HTR-8/SVneo (cell line): ENCODE data around the gene ARHGDIG.
"Not testable (repeated sequence)": the region's sequence is repeated elsewhere in the genome, so short reads cannot be mapped to it uniquely, and the experiment has no call there.

Experiments used
- DNase-seq: peaks from one replicate; pipeline ENCODE4 v3.0.0; 2011; ENCODE audit warnings: low spot score, mixed read lengths; ENCODE audit not compliant: insufficient read length
- FAIRE-seq: peaks from 2 replicates; lab custom pipeline; 2011; peaks lifted over from hg19 to GRCh38; lab: Jason Lieb, UNC

ARHGDIG gene

DNA sequence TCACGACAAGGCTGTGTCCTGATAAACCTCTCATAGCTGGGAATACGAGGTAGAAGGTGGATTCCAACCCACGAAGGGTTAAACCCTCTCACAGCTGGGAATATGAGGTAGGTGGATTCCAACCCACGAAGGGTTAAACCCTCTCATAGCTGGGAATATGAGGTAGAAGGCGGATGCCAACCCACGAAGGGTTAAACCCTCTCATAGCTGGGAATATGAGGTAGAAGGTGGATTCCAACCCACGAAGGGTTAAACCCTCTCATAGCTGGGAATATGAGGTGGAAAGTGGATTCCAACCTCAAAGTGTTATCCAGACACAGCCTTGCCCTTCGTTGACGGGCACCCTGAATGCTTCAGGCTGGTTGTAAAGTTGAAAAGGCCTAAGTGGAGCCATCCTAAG lies 41.1 kb downstream of the ARHGDIG start:
- no peak for FAIRE-seq
- no peak for DNase-seq

DNA sequence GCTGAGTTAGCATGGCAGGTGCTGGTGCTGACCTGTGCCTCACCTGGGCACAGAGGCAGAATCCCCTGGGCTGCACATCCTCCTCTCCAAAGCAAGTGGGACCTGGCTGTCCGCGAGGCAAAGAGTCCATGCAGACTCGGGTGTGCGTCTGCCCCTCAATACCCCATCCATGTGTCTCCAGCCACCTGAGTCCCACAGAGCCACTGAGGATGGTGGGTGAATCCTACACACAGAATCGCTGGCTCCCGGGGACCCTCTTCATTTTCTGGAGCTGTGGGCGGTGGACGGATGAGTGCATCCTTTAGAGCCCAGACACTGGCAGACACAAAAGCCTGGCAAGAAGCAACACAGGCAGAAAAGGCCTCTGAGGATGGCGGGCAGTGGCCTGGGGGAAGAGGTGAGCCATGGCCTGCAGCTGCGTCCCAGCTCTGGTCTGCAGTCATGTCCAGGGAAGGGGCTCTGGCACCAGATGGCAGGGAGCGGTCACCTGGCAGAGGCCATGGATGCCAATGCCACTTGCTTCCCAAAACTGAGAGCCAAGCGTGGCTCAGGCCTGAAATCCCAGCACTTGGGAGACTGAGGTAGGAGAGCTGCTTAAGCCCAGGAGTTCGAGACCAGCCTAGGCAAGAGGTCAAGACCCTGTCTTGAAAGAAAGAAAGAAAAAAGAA lies 42.2 kb downstream of the ARHGDIG start:
- DNase-seq (no peak), FAIRE-seq (no peak)

- no peak for FAIRE-seq
- DNase-seq = no peak
Observed at GRCh38 chr16:324201-324450, 43.7 kb downstream of the ARHGDIG start.

DNA sequence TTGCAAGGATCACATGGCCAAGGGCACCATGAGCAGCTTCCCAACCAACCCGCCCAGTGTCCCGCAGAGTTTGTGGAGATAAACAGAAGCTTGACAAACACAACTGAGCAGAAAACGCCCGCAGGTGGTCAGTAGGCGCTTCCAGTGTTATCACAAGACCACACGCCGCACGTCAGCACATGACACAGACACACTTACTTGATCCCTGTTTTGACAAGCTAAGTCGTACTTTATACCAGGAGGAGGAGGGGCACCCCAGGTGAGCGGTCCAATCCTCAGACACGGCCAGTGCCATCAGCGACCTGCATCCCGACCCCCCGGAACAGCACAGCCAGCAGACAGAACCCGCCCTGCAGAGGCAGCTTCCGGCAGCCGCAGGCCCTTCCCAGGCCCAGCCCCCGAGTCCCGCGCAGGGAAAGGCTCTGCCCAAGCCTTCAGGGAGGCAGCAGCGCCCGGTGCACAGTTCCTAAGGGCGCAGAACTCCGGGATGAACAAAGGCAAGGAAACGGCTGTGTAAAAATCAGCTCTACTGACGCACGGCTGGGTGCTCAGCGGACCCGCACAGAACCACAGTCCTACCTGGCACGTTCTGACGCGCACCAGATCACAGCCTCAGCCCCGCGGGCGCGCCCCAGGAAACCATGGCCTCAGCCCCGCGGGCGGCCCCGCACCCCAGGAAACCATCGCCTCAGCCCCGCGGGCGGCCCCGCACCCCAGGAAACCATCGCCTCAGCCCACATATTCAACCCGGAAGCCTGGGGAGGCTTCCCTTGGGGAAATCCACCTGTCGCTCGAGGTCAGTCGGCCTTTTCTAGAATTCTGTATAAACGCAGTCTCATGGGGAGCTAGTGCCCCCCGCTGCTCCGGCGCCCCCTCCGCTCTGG lies 44.3 kb downstream of the ARHGDIG start:
- FAIRE-seq (no peak), DNase-seq (no peak)

GRCh38 chr16:325375-326145 lies 45.2 kb downstream of the ARHGDIG start:
- DNase-seq (no peak), FAIRE-seq (no peak)

DNA sequence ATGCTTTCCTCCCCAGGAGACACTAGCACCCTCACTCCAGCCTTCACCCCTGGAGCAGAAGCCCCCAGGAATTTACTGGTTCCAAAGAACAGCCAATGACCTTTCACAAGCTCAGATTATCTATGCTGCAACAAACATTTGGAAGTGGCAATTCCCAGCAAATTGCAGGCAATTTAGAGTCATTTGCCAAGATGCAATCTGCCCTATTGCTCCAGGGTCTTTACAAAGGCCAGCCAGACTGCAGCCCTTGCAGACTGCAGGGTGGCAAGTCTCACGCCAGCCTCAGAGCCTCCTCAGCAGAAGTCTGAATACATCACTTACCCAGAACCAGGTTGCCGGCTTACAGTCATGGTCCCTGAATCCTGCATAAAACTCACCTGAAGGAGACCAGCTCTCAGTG lies 50.4 kb downstream of the ARHGDIG start:
- FAIRE-seq (no peak), DNase-seq (no peak)

GRCh38 chr16:331181-331814 lies 50.9 kb downstream of the ARHGDIG start:
- peak; percentile 40 for FAIRE-seq
- DNase-seq = not testable (repeated sequence)
